GM18909 (cell line): ENCODE measurements around the gene CXCL12.

Experiments used
- ATAC-seq: cut with Tn5 transposase; IDR thresholded peaks from one replicate; pipeline ENCODE4 v1.9.1; 2021; ENCODE audit warnings: mild to moderate bottlenecking; ENCODE audit not compliant: unreplicated experiment, poor library complexity

CXCL12 gene

DNA sequence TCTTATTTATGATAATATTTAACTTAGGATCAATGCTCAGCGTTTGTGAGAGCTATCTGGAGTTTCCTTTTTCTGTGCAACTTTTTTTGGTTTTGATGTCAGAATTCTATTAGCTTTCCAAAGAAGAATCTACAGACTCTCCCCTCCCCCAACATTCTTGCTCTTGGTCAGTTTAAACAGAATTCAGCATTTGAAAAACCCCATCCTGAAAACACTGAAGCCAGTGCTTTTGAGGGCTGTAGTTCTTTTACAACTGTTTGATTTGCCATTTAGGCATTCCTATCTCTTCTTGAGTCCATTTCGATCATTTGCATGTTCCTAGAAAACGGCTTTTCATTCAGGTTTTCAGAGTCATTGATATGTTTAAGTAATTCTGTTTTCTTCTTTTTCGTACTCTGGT is 15.6 kb upstream of the CXCL12 start:
- ATAC-seq = no peak

GRCh38 chr10:44399659-44400451 is 15.0 kb upstream of the CXCL12 start:
- ATAC-seq = no peak

- ATAC-seq = no peak
These were observed 14.1 kb upstream of the CXCL12 start for GRCh38 chr10:44398747-44399658.

DNA sequence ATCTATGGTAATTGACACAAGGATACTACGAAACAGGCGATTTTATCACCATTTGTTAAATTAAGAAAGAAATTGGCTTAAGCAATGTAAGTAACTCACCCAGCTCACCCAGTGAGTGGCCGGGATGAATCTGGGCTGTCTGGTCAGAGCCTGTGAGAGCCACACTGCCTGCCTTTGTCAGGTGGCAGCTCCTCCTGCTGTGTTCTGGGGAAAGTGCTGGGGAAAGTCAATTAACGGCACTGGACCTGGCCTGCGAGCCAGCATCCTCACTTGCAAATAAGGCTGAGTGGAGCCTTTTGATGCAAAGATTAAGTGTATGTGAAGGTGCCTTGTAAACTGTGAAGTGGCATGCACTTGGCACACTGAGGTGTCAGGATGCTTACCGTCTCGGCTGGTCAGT is 13.4 kb upstream of the CXCL12 start:
- no peak for ATAC-seq

DNA sequence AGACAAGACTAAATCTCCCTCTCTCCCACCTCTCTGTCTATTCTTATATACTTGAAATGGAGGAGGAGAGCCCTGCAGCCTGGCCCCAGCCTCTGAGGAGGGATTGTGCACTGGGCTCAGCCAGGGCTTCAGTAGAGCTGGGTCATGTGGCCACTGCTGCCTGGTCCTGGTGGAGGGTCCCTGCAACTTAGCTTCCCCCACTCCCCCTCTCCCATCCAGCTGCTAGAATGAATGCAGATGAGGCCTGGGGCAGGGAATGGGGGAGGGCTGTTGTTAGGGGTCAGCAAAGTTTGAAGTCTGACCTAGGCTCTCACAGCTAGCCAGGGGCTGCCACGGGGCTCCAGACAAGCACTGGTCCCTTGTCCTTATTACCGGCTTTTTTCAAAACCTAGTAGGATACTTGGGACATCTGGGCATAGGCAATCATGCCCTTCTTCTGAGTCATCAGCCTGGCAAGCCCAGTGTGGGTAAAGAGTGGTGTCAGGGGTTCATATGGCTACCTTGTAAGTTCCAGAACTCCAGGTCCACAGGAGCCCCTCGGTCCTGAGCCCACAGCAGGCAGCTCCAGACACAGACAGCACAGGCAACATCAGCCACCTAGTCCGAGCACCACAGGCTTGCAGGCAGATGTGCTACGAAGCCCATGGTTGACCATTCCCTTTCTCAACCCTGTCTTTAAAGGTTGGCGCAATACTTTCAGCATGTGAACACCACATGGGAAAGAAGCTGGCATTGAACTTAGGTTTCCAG is 12.8 kb upstream of the CXCL12 start:
- no peak for ATAC-seq

- no peak for ATAC-seq
These were observed 11.8 kb upstream of the CXCL12 start for GRCh38 chr10:44396671-44397191.

GRCh38 chr10:44395902-44396670 is 11.2 kb upstream of the CXCL12 start:
- no peak for ATAC-seq

- ATAC-seq = no peak
These were observed 10.5 kb upstream of the CXCL12 start for GRCh38 chr10:44395396-44395795.

- no peak for ATAC-seq
These were observed 9.9 kb upstream of the CXCL12 start for GRCh38 chr10:44394696-44395381.

DNA sequence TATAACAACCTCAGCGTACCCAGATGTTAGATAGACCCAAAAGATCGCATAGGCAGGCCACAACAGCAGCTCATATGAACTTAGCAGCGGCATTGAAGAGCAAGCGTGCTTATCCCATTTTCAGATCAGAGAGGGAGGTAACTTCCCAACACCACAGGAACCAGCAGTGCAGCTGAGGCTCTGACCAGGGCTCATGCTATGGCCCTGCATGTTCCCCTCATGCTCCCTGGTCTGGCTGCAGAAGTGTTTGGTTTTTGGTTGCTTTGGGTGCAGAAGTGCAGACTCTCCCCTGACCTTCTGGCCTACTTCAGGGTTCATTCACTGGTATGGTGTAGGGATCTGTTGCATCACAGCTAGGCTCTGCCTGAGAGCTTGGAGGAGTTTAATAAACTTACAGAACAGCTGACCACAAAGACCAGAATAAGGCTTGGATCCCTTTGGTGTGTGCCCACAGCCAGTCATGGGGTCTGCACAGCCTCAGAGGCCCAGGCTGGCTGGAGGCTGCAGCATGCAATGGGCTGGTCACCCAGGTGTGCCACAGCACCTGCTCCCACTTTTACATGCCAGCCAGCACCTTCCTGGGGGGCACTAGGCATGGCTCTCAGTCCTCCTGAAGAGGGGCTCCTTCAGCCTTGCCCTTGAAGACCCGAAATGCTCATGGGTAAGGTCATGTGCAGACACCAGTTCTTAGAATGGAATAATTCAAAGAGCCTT is 9.1 kb upstream of the CXCL12 start:
- no peak for ATAC-seq

DNA sequence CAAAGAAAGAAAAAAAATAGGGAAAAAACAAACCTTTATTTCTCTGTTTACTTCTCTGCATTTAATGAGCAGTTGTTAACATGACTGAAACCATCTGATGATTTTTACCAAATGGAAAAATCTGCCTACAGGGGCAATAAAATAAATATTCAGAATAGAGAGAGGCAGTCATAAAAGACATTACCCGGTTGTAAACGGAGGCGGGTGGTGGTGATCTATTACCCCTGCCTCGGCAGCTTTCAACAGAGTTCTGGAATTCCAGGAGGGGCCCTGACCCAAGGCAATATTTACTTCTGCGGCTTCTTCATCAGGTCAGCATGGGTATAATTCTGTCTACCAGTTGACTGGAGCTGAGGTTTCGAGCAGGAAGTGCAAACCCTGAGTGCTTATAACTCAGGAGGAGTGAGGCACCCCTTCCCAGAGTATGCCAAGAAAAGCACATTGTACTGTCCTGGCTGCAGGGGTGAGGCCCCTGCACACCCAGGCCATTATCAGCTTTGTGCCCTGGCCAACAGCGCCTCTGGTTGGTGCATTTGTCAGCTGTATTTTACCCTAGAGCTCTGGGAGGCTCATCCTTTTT is 8.2 kb upstream of the CXCL12 start:
- no peak for ATAC-seq

DNA sequence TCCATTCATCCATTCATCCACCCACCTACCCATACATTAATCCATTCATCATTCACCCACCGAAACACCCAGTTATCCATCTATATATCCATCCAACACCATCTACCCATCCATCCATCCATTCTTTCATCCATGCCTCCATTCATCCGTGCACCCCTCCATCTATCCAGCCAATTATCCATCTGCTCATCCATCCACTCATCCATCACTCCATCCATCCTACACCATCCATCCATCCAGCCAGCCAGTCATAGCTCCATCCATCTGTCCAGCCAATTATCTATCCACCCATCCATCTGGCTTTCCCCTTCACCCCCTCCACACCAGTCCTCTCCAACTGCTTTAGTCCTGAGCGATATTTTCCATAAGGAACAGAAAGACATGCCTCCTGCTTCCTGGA is 7.5 kb upstream of the CXCL12 start:
- ATAC-seq = no peak

DNA sequence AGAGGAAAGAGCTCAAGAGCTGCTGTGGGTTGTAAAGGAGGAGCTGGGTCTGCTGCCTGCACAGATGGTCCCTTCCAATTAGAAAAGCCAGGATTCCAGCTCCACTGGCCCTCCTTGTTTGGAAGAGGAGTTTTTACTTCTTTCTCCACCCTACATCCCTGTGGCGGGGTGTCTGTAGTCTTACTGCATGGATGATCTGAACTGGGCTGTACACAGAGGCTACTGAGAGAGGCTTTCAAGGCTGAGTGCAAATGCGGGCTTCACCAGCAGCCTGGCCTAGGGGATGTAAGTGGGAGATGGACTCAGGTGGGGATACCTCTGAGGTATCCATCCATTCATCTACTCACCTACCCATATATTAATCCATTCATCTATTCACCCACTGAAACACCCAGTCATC is 7.1 kb upstream of the CXCL12 start:
- ATAC-seq = no peak

GRCh38 chr10:44390585-44391072 is 5.7 kb upstream of the CXCL12 start:
- ATAC-seq = no peak

GRCh38 chr10:44389556-44389955 is 4.7 kb upstream of the CXCL12 start:
- ATAC-seq = no peak

DNA sequence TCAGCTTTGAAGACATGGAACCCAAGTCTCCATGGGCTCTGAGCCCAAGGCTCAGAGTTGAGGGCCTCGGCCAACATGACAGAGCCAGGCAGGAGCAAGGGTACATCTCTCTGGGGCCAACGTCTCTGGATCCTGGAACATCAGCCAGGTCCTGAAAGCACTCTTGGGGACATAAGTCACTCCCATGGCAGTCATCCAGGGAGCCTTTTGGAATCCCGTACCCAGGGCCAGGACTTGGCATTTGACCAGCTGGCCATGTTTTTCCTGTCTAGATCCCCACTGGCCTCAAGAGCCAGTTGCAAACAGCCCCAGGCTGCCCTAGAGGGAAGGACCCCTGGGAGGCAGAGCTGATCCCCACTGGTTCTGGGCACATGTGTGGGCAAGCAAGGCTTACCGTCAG is 4.3 kb upstream of the CXCL12 start:
- no peak for ATAC-seq

- no peak for ATAC-seq
These were observed 3.7 kb upstream of the CXCL12 start for GRCh38 chr10:44388641-44389040.

- ATAC-seq = no peak
These were observed 3.0 kb upstream of the CXCL12 start for GRCh38 chr10:44387853-44388251.
